GM23338 (cell line): ENCODE data around the gene GALNT16. TPM values are rescaled to one million over a fixed set of nuclear protein-coding genes. Genes with fewer than 3 reads are reported as not detected.

Source experiments
- ATAC-seq: fragments of 200-7000 bp; cut with Tn5 transposase; 3 replicates; pipeline ENCODE4 v1.9.1; 2020
- DNase-seq: peaks from one replicate; pipeline ENCODE4 v3.0.0-alpha.2; 2015; ENCODE audit warnings: low spot score
- H2AFZ ChIP-seq: fragments of 200-600 bp; sonication (generic); 2 replicates; pipeline ENCODE4 v1.8.0; 2016; ENCODE audit warnings: antibody characterized with exemption, mild to moderate bottlenecking, moderate library complexity
- H3F3A ChIP-seq: fragments of 200-600 bp; sonication (generic); replicated peaks from 2 replicates; pipeline ENCODE4 v1.8.0; 2017; ENCODE audit warnings: antibody characterized with exemption, mixed run types, low read depth
- H3K27ac ChIP-seq: fragments of 200-600 bp; sonication (generic); 2 replicates; pipeline ENCODE4 v1.6.1; 2016; ENCODE audit warnings: low read depth
- H3K27me3 ChIP-seq: fragments of 200-600 bp; sonication (generic); 2 replicates; pipeline ENCODE4 v1.8.0; 2016; ENCODE audit warnings: mild to moderate bottlenecking, mixed run types, moderate library complexity; ENCODE audit not compliant: insufficient read depth
- H3K36me3 ChIP-seq: fragments of 200-600 bp; sonication (generic); 2 replicates; pipeline ENCODE4 v1.8.0; 2016; ENCODE audit warnings: mild to moderate bottlenecking; ENCODE audit not compliant: insufficient read depth
- H3K4me1 ChIP-seq: fragments of 200-600 bp; sonication (generic); 2 replicates; pipeline ENCODE4 v1.8.0; 2016; ENCODE audit warnings: mild to moderate bottlenecking, moderate library complexity; ENCODE audit not compliant: insufficient read depth
- H3K4me2 ChIP-seq: fragments of 200-600 bp; sonication (generic); 2 replicates; pipeline ENCODE4 v1.7.1; 2017; ENCODE audit warnings: mixed run types
- H3K4me3 ChIP-seq: fragments of 200-600 bp; sonication (generic); 2 replicates; pipeline ENCODE4 v1.6.1; 2016; ENCODE audit warnings: mixed run types
- H3K79me2 ChIP-seq: fragments of 200-600 bp; sonication (generic); replicated peaks from 2 replicates; pipeline ENCODE4 v1.8.0; 2017; ENCODE audit warnings: mild to moderate bottlenecking; ENCODE audit not compliant: insufficient read depth
- H3K9me2 ChIP-seq: fragments of 200-600 bp; sonication (generic); 2 replicates; pipeline ENCODE4 v1.8.0; 2017; ENCODE audit not compliant: insufficient read depth
- H4K20me1 ChIP-seq: fragments of 200-600 bp; sonication (generic); replicated peaks from 2 replicates; pipeline ENCODE4 v1.8.0; 2017; ENCODE audit warnings: mild to moderate bottlenecking; ENCODE audit not compliant: insufficient read depth
- H3K27ac Mint-ChIP-seq: 2 replicates; pipeline ENCODE4 v1.8.0; 2020; ENCODE audit warnings: inconsistent platforms, mild to moderate bottlenecking, moderate library complexity, mixed read lengths
- H3K27me3 Mint-ChIP-seq: 3 replicates; pipeline ENCODE4 v1.8.0; 2022; ENCODE audit warnings: low read depth, mild to moderate bottlenecking, moderate library complexity, mixed read lengths, inconsistent platforms; ENCODE audit not compliant: insufficient read depth, poor library complexity
- H3K36me3 Mint-ChIP-seq: 3 replicates; pipeline ENCODE4 v1.8.0; 2021; ENCODE audit warnings: low read depth, mild to moderate bottlenecking, inconsistent platforms, moderate library complexity, mixed read lengths
- H3K4me1 Mint-ChIP-seq: 3 replicates; pipeline ENCODE4 v1.8.0; 2020; ENCODE audit warnings: mild to moderate bottlenecking, inconsistent platforms, mixed read lengths
- H3K4me3 Mint-ChIP-seq: 3 replicates; pipeline ENCODE4 v1.8.0; 2021; ENCODE audit warnings: moderate library complexity, mild to moderate bottlenecking, inconsistent platforms, mixed read lengths
- H3K9me3 Mint-ChIP-seq: 3 replicates; pipeline ENCODE4 v1.8.0; 2020; ENCODE audit warnings: moderate library complexity, mild to moderate bottlenecking, inconsistent platforms, mixed read lengths
- CREB1 ChIP-seq: fragments of 250-450 bp; sonication (Bioruptor Pico); IDR thresholded peaks from 2 replicates; pipeline ENCODE4 v1.5.0; 2020; ENCODE audit warnings: low read depth, mild to moderate bottlenecking, moderate library complexity
- CTCF ChIP-seq, 2 experiments: fragments of 200-600 bp in 1 of 2; sonication (generic) in 1 of 2; conservative IDR thresholded peaks; 2 replicates each; pipeline versions ENCODE4 v1.5.1 to v1.6.1; 2016 to 2017; ENCODE audit warnings: antibody characterized with exemption in 2 of 2, low read depth in 2 of 2, mild to moderate bottlenecking in 2 of 2, moderate library complexity in 1 of 2
- EZH2 ChIP-seq: fragments of 200-600 bp; sonication (generic); IDR thresholded peaks from one replicate; pipeline ENCODE4 v1.8.0; 2017; ENCODE audit warnings: antibody characterized with exemption, mild to moderate bottlenecking, low read depth; ENCODE audit not compliant: unreplicated experiment
- EZH2phosphoT487 ChIP-seq: fragments of 200-600 bp; sonication (generic); IDR thresholded peaks from one replicate; pipeline ENCODE4 v1.8.1; 2018; ENCODE audit warnings: antibody characterized with exemption; ENCODE audit not compliant: unreplicated experiment
- JUNB ChIP-seq: IDR thresholded peaks from one replicate; pipeline ENCODE4 v1.6.1; 2016; ENCODE audit warnings: antibody characterized with exemption; ENCODE audit not compliant: unreplicated experiment
- NANOG ChIP-seq: IDR thresholded peaks from 2 replicates; pipeline ENCODE4 v1.6.1; 2016; ENCODE audit warnings: antibody characterized with exemption, borderline replicate concordance
- POLR2AphosphoS5 ChIP-seq: IDR thresholded peaks from 2 replicates; pipeline ENCODE4 v1.6.1; 2016; ENCODE audit warnings: antibody characterized with exemption, low read depth
- STAT1 ChIP-seq: IDR thresholded peaks from one replicate; pipeline ENCODE4 v1.6.1; 2016; ENCODE audit warnings: antibody characterized with exemption; ENCODE audit not compliant: unreplicated experiment
- ZNF114 ChIP-seq: fragments of 250-450 bp; sonication (Bioruptor Pico); IDR thresholded peaks from 2 replicates; pipeline ENCODE4 v1.5.0; 2020; ENCODE audit warnings: mild to moderate bottlenecking, moderate library complexity
- ZNF331 ChIP-seq: fragments of 250-450 bp; sonication (Bioruptor Pico); IDR thresholded peaks from 2 replicates; pipeline ENCODE4 v1.5.0; 2020; ENCODE audit warnings: low read depth, mild to moderate bottlenecking, moderate library complexity
- polyA plus RNA-seq: library from polyadenylated mRNA; unstranded; fragments of >200 nt; fragmentation: Nextera tagmentation; extraction: Ambion mirVana; gene quantifications from 2 replicates; pipeline ENCODE4 v1.2.1, GENCODE V29; 2016
- total RNA-seq: library from RNA; depleted of rRNA; stranded (reverse); fragments of >200 nt; shearing (Covaris generic); gene quantifications from 2 replicates; pipeline ENCODE4 v1.2.3, GENCODE V29; 2014
- TF ChIP-seq, protein P1 (sequence below): IDR thresholded peaks from one replicate; pipeline ENCODE4 v1.6.1; 2018; ENCODE audit warnings: antibody characterized with exemption; ENCODE audit not compliant: unreplicated experiment
- TF ChIP-seq, protein P2 (sequence below): IDR thresholded peaks from 2 replicates; pipeline ENCODE4 v1.6.1; 2016; ENCODE audit warnings: antibody characterized with exemption
- TF ChIP-seq, protein P3 (sequence below): fragments of 250-450 bp; sonication (Bioruptor Pico); IDR thresholded peaks from 2 replicates; pipeline ENCODE4 v1.5.0; 2020; ENCODE audit warnings: mild to moderate bottlenecking, moderate library complexity

GALNT16 gene
- total and polyA plus RNA-seq, 2 experiments from 2014 or later = 1.5 to 2.9 TPM

DNA sequence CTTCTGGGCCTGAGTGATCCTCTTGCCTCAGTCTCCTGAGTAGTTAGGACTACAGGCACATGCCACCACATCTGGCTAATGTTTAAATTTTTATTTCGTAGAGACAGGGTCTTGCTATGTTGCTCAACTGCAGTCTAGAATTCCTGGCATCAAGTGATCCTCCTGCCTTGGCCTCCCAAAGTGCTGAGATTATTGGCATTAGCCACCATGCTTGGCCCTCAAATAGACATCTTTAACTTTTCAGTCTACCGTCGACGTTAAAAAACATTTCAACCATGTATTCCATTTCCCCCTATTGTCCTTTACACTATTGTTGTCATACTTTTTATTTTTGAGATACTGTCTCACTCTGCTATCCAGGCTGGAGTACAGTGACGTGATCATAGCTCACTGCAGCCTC lies 115.8 kb downstream of the GALNT16 start:
- peaks cover 18% of the 10 kb centered on the region for H3K36me3 ChIP-seq
- H3K27me3 ChIP-seq = no peaks in the 10 kb centered on the region
- peaks cover 5% of the 10 kb centered on the region; the same call in 1 of the 3 replicates for H3K9me3 Mint-ChIP-seq
- peaks cover 10% of the 10 kb centered on the region for H3K79me2 ChIP-seq
- TF ChIP-seq STAT1 (no peak), NANOG (no peak), ZNF114 (CRISPR knock-in tag) (no peak), POLR2AphosphoS5 (no peak), CREB1 (CRISPR knock-in tag) (no peak), EZH2 (no peak), CTCF (conservative IDR thresholded peaks at IDR 0.05; ENCODE audit: low read depth in 2 of 2) (no peak), EZH2phosphoT487 (no peak), ZNF331 (CRISPR knock-in tag) (no peak), JUNB (no peak)
- TF ChIP-seq, protein P1, sequence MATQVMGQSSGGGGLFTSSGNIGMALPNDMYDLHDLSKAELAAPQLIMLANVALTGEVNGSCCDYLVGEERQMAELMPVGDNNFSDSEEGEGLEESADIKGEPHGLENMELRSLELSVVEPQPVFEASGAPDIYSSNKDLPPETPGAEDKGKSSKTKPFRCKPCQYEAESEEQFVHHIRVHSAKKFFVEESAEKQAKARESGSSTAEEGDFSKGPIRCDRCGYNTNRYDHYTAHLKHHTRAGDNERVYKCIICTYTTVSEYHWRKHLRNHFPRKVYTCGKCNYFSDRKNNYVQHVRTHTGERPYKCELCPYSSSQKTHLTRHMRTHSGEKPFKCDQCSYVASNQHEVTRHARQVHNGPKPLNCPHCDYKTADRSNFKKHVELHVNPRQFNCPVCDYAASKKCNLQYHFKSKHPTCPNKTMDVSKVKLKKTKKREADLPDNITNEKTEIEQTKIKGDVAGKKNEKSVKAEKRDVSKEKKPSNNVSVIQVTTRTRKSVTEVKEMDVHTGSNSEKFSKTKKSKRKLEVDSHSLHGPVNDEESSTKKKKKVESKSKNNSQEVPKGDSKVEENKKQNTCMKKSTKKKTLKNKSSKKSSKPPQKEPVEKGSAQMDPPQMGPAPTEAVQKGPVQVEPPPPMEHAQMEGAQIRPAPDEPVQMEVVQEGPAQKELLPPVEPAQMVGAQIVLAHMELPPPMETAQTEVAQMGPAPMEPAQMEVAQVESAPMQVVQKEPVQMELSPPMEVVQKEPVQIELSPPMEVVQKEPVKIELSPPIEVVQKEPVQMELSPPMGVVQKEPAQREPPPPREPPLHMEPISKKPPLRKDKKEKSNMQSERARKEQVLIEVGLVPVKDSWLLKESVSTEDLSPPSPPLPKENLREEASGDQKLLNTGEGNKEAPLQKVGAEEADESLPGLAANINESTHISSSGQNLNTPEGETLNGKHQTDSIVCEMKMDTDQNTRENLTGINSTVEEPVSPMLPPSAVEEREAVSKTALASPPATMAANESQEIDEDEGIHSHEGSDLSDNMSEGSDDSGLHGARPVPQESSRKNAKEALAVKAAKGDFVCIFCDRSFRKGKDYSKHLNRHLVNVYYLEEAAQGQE = no peak
- TF ChIP-seq, protein P2, sequence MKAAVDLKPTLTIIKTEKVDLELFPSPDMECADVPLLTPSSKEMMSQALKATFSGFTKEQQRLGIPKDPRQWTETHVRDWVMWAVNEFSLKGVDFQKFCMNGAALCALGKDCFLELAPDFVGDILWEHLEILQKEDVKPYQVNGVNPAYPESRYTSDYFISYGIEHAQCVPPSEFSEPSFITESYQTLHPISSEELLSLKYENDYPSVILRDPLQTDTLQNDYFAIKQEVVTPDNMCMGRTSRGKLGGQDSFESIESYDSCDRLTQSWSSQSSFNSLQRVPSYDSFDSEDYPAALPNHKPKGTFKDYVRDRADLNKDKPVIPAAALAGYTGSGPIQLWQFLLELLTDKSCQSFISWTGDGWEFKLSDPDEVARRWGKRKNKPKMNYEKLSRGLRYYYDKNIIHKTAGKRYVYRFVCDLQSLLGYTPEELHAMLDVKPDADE = no peak
- TF ChIP-seq, protein P3, sequence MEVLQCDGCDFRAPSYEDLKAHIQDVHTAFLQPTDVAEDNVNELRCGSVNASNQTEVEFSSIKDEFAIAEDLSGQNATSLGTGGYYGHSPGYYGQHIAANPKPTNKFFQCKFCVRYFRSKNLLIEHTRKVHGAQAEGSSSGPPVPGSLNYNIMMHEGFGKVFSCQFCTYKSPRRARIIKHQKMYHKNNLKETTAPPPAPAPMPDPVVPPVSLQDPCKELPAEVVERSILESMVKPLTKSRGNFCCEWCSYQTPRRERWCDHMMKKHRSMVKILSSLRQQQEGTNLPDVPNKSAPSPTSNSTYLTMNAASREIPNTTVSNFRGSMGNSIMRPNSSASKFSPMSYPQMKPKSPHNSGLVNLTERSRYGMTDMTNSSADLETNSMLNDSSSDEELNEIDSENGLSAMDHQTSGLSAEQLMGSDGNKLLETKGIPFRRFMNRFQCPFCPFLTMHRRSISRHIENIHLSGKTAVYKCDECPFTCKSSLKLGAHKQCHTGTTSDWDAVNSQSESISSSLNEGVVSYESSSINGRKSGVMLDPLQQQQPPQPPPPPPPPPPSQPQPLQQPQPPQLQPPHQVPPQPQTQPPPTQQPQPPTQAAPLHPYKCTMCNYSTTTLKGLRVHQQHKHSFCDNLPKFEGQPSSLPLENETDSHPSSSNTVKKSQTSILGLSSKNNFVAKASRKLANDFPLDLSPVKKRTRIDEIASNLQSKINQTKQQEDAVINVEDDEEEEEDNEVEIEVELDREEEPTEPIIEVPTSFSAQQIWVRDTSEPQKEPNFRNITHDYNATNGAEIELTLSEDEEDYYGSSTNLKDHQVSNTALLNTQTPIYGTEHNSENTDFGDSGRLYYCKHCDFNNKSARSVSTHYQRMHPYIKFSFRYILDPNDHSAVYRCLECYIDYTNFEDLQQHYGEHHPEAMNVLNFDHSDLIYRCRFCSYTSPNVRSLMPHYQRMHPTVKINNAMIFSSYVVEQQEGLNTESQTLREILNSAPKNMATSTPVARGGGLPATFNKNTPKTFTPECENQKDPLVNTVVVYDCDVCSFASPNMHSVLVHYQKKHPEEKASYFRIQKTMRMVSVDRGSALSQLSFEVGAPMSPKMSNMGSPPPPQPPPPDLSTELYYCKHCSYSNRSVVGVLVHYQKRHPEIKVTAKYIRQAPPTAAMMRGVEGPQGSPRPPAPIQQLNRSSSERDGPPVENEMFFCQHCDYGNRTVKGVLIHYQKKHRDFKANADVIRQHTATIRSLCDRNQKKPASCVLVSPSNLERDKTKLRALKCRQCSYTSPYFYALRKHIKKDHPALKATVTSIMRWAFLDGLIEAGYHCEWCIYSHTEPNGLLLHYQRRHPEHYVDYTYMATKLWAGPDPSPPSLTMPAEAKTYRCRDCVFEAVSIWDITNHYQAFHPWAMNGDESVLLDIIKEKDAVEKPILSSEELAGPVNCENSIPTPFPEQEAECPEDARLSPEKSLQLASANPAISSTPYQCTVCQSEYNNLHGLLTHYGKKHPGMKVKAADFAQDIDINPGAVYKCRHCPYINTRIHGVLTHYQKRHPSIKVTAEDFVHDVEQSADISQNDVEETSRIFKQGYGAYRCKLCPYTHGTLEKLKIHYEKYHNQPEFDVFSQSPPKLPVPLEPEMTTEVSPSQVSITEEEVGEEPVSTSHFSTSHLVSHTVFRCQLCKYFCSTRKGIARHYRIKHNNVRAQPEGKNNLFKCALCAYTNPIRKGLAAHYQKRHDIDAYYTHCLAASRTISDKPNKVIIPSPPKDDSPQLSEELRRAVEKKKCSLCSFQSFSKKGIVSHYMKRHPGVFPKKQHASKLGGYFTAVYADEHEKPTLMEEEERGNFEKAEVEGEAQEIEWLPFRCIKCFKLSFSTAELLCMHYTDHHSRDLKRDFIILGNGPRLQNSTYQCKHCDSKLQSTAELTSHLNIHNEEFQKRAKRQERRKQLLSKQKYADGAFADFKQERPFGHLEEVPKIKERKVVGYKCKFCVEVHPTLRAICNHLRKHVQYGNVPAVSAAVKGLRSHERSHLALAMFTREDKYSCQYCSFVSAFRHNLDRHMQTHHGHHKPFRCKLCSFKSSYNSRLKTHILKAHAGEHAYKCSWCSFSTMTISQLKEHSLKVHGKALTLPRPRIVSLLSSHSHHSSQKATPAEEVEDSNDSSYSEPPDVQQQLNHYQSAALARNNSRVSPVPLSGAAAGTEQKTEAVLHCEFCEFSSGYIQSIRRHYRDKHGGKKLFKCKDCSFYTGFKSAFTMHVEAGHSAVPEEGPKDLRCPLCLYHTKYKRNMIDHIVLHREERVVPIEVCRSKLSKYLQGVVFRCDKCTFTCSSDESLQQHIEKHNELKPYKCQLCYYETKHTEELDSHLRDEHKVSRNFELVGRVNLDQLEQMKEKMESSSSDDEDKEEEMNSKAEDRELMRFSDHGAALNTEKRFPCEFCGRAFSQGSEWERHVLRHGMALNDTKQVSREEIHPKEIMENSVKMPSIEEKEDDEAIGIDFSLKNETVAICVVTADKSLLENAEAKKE (CRISPR knock-in tag) = no peak
- H3K4me3 ChIP-seq = no peak overlapping the region
- H3K27ac ChIP-seq = no peak overlapping the region
- H3K4me2 ChIP-seq = no peak overlapping the region
- no peak overlapping the region for H3K27ac Mint-ChIP-seq
- H3K4me1 ChIP-seq = no peaks in the 10 kb centered on the region
- H3F3A ChIP-seq = no peaks in the 10 kb centered on the region
- H3K4me1 Mint-ChIP-seq = no peaks in the 10 kb centered on the region
- no peak for ATAC-seq
- no peak overlapping the region for H2AFZ ChIP-seq
- peaks cover 5% of the 10 kb centered on the region for H3K27me3 Mint-ChIP-seq
- peaks cover 18% of the 10 kb centered on the region for H4K20me1 ChIP-seq
- no peak for DNase-seq
- H3K4me3 Mint-ChIP-seq = no peak overlapping the region
- H3K9me2 ChIP-seq = no peaks in the 10 kb centered on the region
- H3K36me3 Mint-ChIP-seq = peaks cover 49% of the 10 kb centered on the region
